ENCODE results near the gene GAB2. TPM values are rescaled to one million over a fixed set of nuclear protein-coding genes. Genes with fewer than 3 reads are reported as not detected.

Gene GAB2
- total RNA-seq, 4 donors from 2014 or later = 15.9 to 82.3 (median 21.1) TPM

GRCh38 chr11:78390809-78391208, 26.8 kb downstream of the GAB2 start:
- no peak for DNase-seq
- H3K9me3 ChIP-seq = no peaks in the 10 kb centered on the region
- intact Hi-C loops (cut with DNase I; ENCODE audit: low total_unique reads) = no loop called here
- no peaks in the 10 kb centered on the region for H3K4me1 ChIP-seq
- H3K4me3 ChIP-seq = no peak overlapping the region
- H3K27ac ChIP-seq = no peak overlapping the region
- no peak for TF ChIP-seq POLR2A (IDR thresholded peaks at IDR 0.05)
- TF ChIP-seq CTCF (IDR thresholded peaks at IDR 0.05) = no peak
- no peaks in the 10 kb centered on the region for H3K27me3 ChIP-seq
- H3K36me3 ChIP-seq = no peaks in the 10 kb centered on the region

DNA sequence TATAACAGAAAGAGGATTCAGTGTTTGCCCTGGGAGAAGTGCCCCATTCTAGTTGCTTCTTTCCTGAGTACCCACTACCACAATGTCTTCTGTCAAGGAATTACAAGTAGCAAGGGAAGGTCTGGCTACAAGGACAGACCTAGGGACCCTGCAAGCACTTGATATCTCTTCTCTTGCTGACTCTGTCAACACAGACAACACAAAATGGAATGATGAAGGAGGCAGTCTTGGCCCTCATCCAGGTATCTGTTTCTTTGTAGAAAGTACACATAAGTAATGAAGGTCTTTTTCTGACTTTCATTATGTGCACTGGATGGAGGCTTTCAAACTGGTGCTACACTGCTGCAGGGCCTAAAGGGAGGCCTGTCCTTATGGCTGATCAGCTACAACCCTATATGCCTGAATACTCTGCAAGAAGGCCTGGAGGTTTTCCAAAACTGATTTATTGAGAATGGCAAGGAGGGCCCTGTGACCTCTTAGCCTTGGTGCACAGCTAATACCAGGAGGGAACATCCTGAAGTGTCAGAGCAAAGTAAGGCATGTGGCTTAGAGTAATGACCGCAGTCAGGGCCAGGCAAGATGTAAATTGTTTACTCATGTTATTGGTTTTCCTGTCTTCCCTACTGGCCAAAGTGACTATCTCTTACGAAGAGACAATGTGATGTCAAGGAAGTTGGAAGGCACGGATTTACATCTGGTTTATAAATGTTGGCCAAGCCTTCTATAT, 31.2 kb downstream of the GAB2 start:
- Histone ChIP-seq H3K36me3 (no peaks in the 10 kb centered on the region), H3K27me3 (no peaks in the 10 kb centered on the region), H3K4me1 (no peaks in the 10 kb centered on the region), H3K9me3 (no peaks in the 10 kb centered on the region), H3K4me3 (no peak overlapping the region), H3K27ac (no peak overlapping the region)
- TF ChIP-seq POLR2A (IDR thresholded peaks at IDR 0.05) (no peak), CTCF (IDR thresholded peaks at IDR 0.05) (no peak)
- intact Hi-C loops (cut with DNase I; ENCODE audit: low total_unique reads) = no loop called here
- DNase-seq = no peak

GRCh38 chr11:78385205-78385604, 32.4 kb downstream of the GAB2 start:
- no peak overlapping the region for H3K27ac ChIP-seq
- H3K27me3 ChIP-seq = no peaks in the 10 kb centered on the region
- DNase-seq = no peak
- no peak overlapping the region for H3K4me3 ChIP-seq
- intact Hi-C loops (cut with DNase I; ENCODE audit: low total_unique reads) = no loop called here
- no peaks in the 10 kb centered on the region for H3K9me3 ChIP-seq
- H3K36me3 ChIP-seq = no peaks in the 10 kb centered on the region
- no peaks in the 10 kb centered on the region for H3K4me1 ChIP-seq
- TF ChIP-seq CTCF (IDR thresholded peaks at IDR 0.05) (no peak), POLR2A (IDR thresholded peaks at IDR 0.05) (no peak)

- no peak for DNase-seq
- no peaks in the 10 kb centered on the region for H3K27me3 ChIP-seq
- intact Hi-C loops (cut with DNase I; ENCODE audit: low total_unique reads) = no loop called here
- H3K4me1 ChIP-seq = no peaks in the 10 kb centered on the region
- no peak for TF ChIP-seq POLR2A (IDR thresholded peaks at IDR 0.05)
- no peak for TF ChIP-seq CTCF (IDR thresholded peaks at IDR 0.05)
- H3K4me3 ChIP-seq = no peak overlapping the region
- no peaks in the 10 kb centered on the region for H3K9me3 ChIP-seq
- no peaks in the 10 kb centered on the region for H3K36me3 ChIP-seq
- H3K27ac ChIP-seq = no peak overlapping the region
Measured at GRCh38 chr11:78384231-78384630, 33.4 kb downstream of the GAB2 start.

- Histone ChIP-seq H3K4me3 (no peak overlapping the region), H3K27me3 (no peaks in the 10 kb centered on the region), H3K9me3 (no peaks in the 10 kb centered on the region), H3K36me3 (no peaks in the 10 kb centered on the region), H3K4me1 (peaks cover 0 to 4% of the 10 kb centered on the region in 2 donors), H3K27ac (no peak overlapping the region)
- no peak for TF ChIP-seq CTCF (IDR thresholded peaks at IDR 0.05)
- TF ChIP-seq POLR2A (IDR thresholded peaks at IDR 0.05) = no peak
- intact Hi-C loops (cut with DNase I; ENCODE audit: low total_unique reads) = no loop called here
- DNase-seq = no peak
Measured at GRCh38 chr11:78381865-78382264, 35.8 kb downstream of the GAB2 start.
